GM12801 (cell line): Measurements from ENCODE around the gene ATXN10.

Experiments used
- TF ChIP-seq, protein P1 (sequence below): IDR thresholded peaks from one replicate; pipeline ENCODE4 v1.5.1; 2011; ENCODE audit warnings: control low read depth; ENCODE audit not compliant: insufficient read length; ENCODE audit errors: extremely low read depth

Gene ATXN10

DNA sequence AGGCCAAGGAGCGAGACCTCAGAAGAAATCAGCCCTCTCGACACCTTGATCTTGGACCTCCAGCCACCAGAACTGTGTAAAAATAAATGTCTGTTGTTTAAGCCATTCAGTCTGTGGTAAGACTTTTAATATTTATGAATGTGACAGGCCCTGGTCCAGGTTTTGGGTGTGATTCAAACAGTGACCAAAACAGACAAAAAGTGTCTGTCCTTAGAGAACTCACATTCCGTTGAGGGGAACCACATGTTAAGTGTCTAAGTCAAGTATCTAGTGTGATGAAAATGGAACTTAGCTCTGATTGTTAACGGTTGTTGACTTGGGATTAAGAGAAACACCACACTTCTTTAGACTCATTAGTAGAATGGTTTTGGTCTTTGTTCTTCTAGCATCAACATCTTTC lies 22.2 kb downstream of the ATXN10 start:
- TF ChIP-seq, protein P1, sequence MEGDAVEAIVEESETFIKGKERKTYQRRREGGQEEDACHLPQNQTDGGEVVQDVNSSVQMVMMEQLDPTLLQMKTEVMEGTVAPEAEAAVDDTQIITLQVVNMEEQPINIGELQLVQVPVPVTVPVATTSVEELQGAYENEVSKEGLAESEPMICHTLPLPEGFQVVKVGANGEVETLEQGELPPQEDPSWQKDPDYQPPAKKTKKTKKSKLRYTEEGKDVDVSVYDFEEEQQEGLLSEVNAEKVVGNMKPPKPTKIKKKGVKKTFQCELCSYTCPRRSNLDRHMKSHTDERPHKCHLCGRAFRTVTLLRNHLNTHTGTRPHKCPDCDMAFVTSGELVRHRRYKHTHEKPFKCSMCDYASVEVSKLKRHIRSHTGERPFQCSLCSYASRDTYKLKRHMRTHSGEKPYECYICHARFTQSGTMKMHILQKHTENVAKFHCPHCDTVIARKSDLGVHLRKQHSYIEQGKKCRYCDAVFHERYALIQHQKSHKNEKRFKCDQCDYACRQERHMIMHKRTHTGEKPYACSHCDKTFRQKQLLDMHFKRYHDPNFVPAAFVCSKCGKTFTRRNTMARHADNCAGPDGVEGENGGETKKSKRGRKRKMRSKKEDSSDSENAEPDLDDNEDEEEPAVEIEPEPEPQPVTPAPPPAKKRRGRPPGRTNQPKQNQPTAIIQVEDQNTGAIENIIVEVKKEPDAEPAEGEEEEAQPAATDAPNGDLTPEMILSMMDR = no peak

DNA sequence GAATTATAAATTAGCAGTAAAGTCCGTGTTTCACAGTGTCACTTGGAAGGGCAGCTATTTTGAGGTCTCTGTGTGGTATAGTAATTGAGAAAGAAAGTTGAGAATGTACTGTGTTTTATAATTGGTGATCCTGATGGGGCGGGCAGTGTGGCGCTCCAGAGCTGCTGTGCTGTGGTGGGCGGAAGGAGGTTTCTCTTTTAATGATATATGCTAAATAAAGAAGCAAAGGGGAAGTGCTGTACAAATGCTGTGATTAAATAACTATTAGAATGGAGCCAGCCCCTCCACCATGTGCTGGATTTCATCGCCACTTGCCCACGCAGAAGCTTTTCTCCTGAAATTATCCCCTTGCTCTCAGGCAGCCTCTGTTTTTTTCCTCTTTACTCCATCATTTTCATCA lies 24.6 kb downstream of the ATXN10 start:
- TF ChIP-seq, protein P1 = no peak

DNA sequence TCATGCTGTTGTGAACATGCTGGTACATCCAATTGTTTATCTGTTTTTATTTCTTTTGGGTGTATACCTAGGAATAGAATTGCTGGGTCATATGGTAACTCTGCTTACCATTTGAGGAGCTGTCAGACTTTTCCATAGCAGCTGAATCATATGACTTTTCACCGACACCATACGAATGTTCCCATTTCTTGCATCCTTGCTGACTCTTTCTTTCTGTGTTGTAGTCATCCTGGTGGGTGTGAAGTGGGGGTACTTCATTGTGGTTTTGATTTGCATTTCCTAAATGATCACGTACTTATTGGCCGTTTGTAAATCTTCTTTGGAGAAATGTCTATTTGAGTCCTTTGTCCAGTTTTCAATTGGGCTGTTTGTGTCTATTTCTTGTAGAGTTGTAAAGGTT lies 26.5 kb downstream of the ATXN10 start:
- TF ChIP-seq, protein P1 = no peak

DNA sequence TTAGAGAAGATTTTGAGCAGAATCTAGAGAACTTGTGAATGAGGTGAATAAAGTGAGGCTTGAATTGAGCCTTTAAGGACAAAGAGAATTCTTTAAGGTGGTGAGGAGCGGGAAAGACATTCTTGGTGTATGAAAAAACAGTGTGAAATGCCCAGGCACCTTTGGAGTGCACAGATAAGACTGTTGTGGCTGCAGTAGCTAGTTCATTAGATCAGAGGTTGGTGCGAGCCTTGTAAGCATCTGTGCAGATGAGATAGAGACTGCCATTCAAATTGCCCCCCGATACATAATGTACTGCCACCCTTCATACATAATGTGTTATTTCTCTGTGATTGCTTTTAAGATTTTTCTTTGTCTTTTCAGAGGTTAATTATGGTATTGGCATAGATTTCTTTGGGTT lies 31.3 kb downstream of the ATXN10 start:
- TF ChIP-seq, protein P1 = no peak

DNA sequence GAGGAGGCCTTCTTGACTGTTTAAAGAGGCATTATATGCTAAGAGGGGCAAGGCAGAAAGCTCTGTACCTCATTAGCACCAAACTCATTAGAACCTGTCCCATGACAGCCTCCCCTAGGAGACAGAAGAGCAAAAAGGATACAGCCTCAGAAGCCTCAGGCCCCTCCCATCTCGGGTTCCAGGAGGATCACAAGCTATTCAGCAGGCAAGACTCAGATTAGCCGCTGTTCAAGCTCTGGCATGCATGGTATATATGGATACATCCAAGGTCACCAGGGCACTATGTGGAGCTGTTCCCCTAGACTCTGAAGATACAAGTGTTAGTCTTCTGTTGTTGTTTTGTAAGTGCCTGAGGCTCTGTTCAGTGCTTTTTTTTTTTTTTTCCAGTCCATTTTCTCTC lies 32.1 kb downstream of the ATXN10 start:
- TF ChIP-seq, protein P1 = no peak

DNA sequence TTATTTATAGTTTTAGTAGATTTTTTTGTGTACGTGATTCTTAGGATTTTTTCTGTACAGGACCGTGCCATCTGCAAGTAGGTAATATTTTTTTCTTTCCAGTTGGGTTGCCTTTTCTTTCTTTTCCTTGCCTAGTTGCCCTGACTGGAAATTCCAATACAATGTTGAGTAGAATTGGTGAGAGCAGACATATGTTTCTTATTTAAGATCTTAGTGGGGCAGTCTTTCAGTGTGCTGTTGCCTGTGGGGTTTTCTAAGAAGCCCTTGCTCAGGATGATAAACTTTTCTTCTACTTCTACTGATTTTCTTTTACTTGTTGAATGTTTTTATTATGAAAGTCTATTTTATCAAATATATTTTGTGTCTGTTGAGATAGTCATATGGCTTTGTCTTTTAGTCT lies 33.0 kb downstream of the ATXN10 start:
- TF ChIP-seq, protein P1 = no peak

DNA sequence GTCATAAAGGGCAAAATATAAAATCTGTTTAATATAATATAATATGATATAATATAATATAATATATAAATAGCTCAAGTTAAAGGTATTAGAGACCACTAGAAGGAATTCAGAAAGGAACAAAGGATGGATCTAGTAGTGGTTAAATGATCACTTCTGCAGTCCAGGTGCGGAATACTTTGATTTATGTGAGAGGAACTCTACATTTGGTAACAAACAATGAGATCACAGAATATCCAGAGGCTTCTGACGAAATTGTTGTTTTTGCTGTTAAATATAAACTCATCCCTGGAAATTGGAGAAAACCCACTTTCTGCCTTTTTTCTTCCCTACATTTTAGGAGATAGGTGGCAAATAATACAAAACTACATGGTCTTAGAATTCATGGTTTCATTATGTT lies 36.0 kb downstream of the ATXN10 start:
- TF ChIP-seq, protein P1 = no peak

DNA sequence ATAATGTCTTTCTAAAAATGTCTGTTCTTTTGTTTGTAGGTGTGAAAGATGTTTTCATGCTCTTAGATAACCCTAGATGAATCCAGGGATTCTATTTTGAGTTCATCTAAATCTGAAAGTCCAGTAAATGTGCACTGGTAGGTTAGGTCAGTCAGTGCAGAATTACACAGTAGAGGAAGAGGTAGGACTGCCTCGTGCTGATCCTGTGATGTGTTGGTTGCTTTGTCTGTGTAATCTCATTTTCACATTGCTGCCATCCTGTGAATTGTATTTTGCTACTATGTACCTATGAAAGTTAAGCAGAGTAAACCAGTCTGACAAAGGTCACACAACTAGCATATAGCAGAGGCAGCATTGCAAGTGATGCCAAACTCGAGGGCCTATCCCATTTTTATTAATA lies 36.5 kb downstream of the ATXN10 start:
- TF ChIP-seq, protein P1 = no peak
